Loucy (cell line): Measurements from ENCODE around the gene DACT1.

ENCODE experiments used
- H2AFZ ChIP-seq: fragments of 200-600 bp; sonication (generic); 2 replicates; pipeline ENCODE4 v1.6.0; 2016; ENCODE audit warnings: antibody characterized with exemption, mild to moderate bottlenecking, low read length, moderate library complexity
- H3F3A ChIP-seq: fragments of 200-600 bp; 2 replicates; pipeline ENCODE4 v1.6.0; 2016; ENCODE audit warnings: antibody characterized with exemption, low read depth, mild to moderate bottlenecking
- H3K27me3 ChIP-seq: fragments of 200-600 bp; sonication (generic); 2 replicates; pipeline ENCODE4 v1.6.1; 2014; ENCODE audit warnings: low read length, mild to moderate bottlenecking; ENCODE audit not compliant: insufficient read depth, poor library complexity, severe bottlenecking
- H3K36me3 ChIP-seq: fragments of 200-600 bp; sonication (generic); 2 replicates; pipeline ENCODE4 v1.6.1; 2016; ENCODE audit warnings: low read length; ENCODE audit not compliant: insufficient read depth
- H3K4me1 ChIP-seq: fragments of 200-600 bp; sonication (generic); 2 replicates; pipeline ENCODE4 v1.5.1; 2014; ENCODE audit warnings: low read length, mild to moderate bottlenecking; ENCODE audit not compliant: insufficient read depth, poor library complexity, severe bottlenecking
- H3K4me2 ChIP-seq: fragments of 200-600 bp; sonication (generic); 2 replicates; pipeline ENCODE4 v1.6.0; 2014; ENCODE audit warnings: antibody characterized with exemption, low read length, low read depth, mild to moderate bottlenecking; ENCODE audit not compliant: poor library complexity, severe bottlenecking
- H3K4me3 ChIP-seq: fragments of 200-600 bp; sonication (generic); 2 replicates; pipeline ENCODE4 v1.5.1; 2014; ENCODE audit warnings: low read length, mild to moderate bottlenecking, mixed read lengths; ENCODE audit not compliant: poor library complexity, severe bottlenecking
- H3K79me2 ChIP-seq: fragments of 200-600 bp; sonication (generic); 2 replicates; pipeline ENCODE4 v1.6.1; 2014; ENCODE audit warnings: low read length; ENCODE audit not compliant: insufficient read depth
- H3K9ac ChIP-seq: fragments of 200-600 bp; sonication (generic); 2 replicates; pipeline ENCODE4 v1.6.0; 2014; ENCODE audit warnings: mild to moderate bottlenecking, low read depth, low read length, moderate library complexity; ENCODE audit not compliant: poor library complexity, severe bottlenecking
- H3K9me2 ChIP-seq: fragments of 200-600 bp; sonication (generic); replicated peaks from 2 replicates; pipeline ENCODE4 v1.6.1; 2016; ENCODE audit warnings: low read depth, low read length, mixed read lengths
- H3K9me3 ChIP-seq: fragments of 200-600 bp; sonication (generic); 2 replicates; pipeline ENCODE4 v1.6.1; 2014; ENCODE audit warnings: mild to moderate bottlenecking, antibody characterized with exemption, low read length, low read depth; ENCODE audit not compliant: insufficient read depth
- H4K20me1 ChIP-seq: fragments of 200-600 bp; sonication (generic); 2 replicates; pipeline ENCODE4 v1.6.0; 2014; ENCODE audit warnings: antibody characterized with exemption, low read length, mild to moderate bottlenecking; ENCODE audit not compliant: insufficient read depth, poor library complexity, severe bottlenecking
- CTCF ChIP-seq: fragments of 200-600 bp; sonication (generic); conservative IDR thresholded peaks from 2 replicates; pipeline ENCODE4 v1.5.1; 2014; ENCODE audit warnings: mild to moderate bottlenecking, antibody characterized with exemption, low read length
- EZH2phosphoT487 ChIP-seq: fragments of 200-600 bp; IDR thresholded peaks from 2 replicates; pipeline ENCODE4 v1.6.1; 2018; ENCODE audit warnings: antibody characterized with exemption, mild to moderate bottlenecking, moderate library complexity, borderline replicate concordance

The DACT1 gene

GRCh38 chr14:58643366-58643765 is 5.6 kb downstream of the DACT1 start:
- Histone ChIP-seq H3K27me3 (peaks cover 14% of the 10 kb centered on the region), H3K9ac (no peak overlapping the region), H3K9me3 (no peaks in the 10 kb centered on the region), H3F3A (no peaks in the 10 kb centered on the region), H4K20me1 (no peaks in the 10 kb centered on the region), H3K4me2 (no peak overlapping the region), H2AFZ (no peak overlapping the region), H3K9me2 (no peaks in the 10 kb centered on the region), H3K4me3 (no peak overlapping the region), H3K36me3 (no peaks in the 10 kb centered on the region), H3K4me1 (peaks cover 9% of the 10 kb centered on the region), H3K79me2 (no peaks in the 10 kb centered on the region)
- TF ChIP-seq EZH2phosphoT487 (no peak), CTCF (no peak)

DNA sequence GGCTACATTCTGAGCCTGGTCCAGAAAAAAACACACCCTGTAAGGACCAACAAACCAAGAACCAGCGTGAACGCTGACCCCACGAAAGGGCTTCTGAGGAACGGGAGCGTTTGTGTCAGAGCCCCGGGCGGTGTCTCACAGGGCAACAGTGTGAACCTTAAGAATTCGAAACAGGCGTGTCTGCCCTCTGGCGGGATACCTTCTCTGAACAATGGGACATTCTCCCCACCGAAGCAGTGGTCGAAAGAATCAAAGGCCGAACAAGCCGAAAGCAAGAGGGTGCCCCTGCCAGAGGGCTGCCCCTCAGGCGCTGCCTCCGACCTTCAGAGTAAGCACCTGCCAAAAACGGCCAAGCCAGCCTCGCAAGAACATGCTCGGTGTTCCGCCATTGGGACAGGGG is 7.9 kb downstream of the DACT1 start:
- H3K4me2 ChIP-seq, result no peak overlapping the region
- H3F3A ChIP-seq, result no peaks in the 10 kb centered on the region
- H2AFZ ChIP-seq, result no peak overlapping the region
- H3K9ac ChIP-seq, result no peak overlapping the region
- no peaks in the 10 kb centered on the region for H3K9me2 ChIP-seq
- H3K4me3 ChIP-seq, result no peak overlapping the region
- H4K20me1 ChIP-seq, result no peaks in the 10 kb centered on the region
- no peaks in the 10 kb centered on the region for H3K9me3 ChIP-seq
- H3K27me3 ChIP-seq, result no peaks in the 10 kb centered on the region
- no peaks in the 10 kb centered on the region for H3K4me1 ChIP-seq
- no peaks in the 10 kb centered on the region for H3K36me3 ChIP-seq
- TF ChIP-seq CTCF, result no peak
- TF ChIP-seq EZH2phosphoT487, result no peak
- no peaks in the 10 kb centered on the region for H3K79me2 ChIP-seq

GRCh38 chr14:58646479-58646878 is 8.7 kb downstream of the DACT1 start:
- no peaks in the 10 kb centered on the region for H3K4me1 ChIP-seq
- no peak overlapping the region for H3K9ac ChIP-seq
- H3K9me2 ChIP-seq, result no peaks in the 10 kb centered on the region
- H3K27me3 ChIP-seq, result no peaks in the 10 kb centered on the region
- H3K9me3 ChIP-seq, result no peaks in the 10 kb centered on the region
- no peaks in the 10 kb centered on the region for H3K36me3 ChIP-seq
- no peaks in the 10 kb centered on the region for H4K20me1 ChIP-seq
- TF ChIP-seq CTCF (no peak), EZH2phosphoT487 (no peak)
- H3K4me2 ChIP-seq, result no peak overlapping the region
- H3K4me3 ChIP-seq, result no peak overlapping the region
- no peaks in the 10 kb centered on the region for H3F3A ChIP-seq
- H3K79me2 ChIP-seq, result no peaks in the 10 kb centered on the region
- H2AFZ ChIP-seq, result no peak overlapping the region
